HEK293T (cell line): ENCODE results near the gene GPR68.

Source experiments
- ARNT ChIP-seq: fragments of 450-650 bp; IDR thresholded peaks from 2 replicates; pipeline ENCODE4 v1.6.1; 2017; ENCODE audit warnings: mild to moderate bottlenecking
- BHLHE40 ChIP-seq: fragments of 450-650 bp; IDR thresholded peaks from 2 replicates; pipeline ENCODE4 v1.6.1; 2016; ENCODE audit warnings: mild to moderate bottlenecking, moderate library complexity, borderline replicate concordance
- CTBP1 ChIP-seq: fragments of 450-650 bp; IDR thresholded peaks from 2 replicates; pipeline ENCODE4 v1.6.1; 2016; ENCODE audit warnings: borderline replicate concordance
- ELF4 ChIP-seq: fragments of 450-650 bp; IDR thresholded peaks from 2 replicates; pipeline ENCODE4 v1.6.1; 2017; ENCODE audit warnings: antibody characterized with exemption
- FOXM1 ChIP-seq: fragments of 450-650 bp; IDR thresholded peaks from 2 replicates; pipeline ENCODE4 v1.6.1; 2017; ENCODE audit warnings: mild to moderate bottlenecking, borderline replicate concordance
- HDGF ChIP-seq: fragments of 450-650 bp; IDR thresholded peaks from 2 replicates; pipeline ENCODE4 v1.6.1; 2017; ENCODE audit warnings: antibody characterized with exemption, borderline replicate concordance
- SP1 ChIP-seq: fragments of 450-650 bp; IDR thresholded peaks from 2 replicates; pipeline ENCODE4 v1.6.1; 2017

- TF ChIP-seq BHLHE40 (no peak), ARNT (no peak), SP1 (no peak), ELF4 (no peak), CTBP1 (no peak), HDGF (no peak), FOXM1 (no peak)
Measured at GRCh38 chr14:91265404-91265803, 20.9 kb upstream of the GPR68 start.
